T-helper 2 cell (primary cell): ENCODE measurements around the gene LSM7.
"Not testable (repeated sequence)": the region's sequence is repeated elsewhere in the genome, so short reads cannot be mapped to it uniquely, and the experiment has no call there.

Experiments used
- DNase-seq, 5 experiments: peaks; one replicate each; pipeline versions ENCODE4 v3.0.0 to v3.0.0-alpha.2; 2012 to 2022

Gene LSM7

DNA sequence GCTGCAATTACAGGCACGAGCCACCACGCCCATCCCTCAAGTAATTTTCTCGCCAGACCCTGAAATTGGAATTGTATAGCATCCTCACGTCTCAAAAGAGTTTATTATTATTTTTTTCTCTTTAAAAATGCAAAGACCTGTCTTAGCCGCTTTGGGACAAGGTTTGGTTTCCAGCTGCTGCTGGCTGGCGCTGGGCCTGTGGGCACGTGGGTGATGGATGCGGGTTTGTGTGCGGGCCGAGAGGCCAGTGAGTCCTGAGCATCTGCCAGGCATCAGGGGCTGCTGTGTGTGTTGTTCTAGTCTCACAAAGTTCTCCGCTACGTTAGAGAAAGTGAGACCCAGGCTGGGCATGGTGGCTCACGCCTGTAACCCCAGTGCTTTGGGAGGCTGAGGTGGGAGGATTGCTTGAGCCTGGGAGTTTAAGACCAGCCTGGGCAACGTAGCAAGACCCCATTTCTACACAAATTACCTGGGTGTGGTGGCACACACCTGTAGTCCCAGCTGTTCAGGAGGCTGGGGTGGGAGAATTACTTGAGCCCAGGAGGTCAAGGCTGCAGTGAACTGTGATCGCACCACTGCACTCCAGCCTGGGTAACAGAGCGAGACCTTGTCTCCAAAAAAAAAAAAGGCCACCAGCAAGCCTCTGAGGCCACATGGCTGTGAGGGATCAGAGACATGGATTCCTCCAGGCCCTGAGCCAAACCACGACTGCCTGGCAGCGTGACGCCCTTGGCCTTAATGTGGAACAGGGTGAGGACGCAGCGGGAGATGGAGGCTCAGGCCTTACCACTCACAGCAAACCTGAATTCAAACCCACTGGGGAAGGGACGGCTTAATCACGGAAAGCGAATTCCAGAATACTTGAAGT lies 27.0 kb upstream of the LSM7 start:
- no peak for DNase-seq

DNA sequence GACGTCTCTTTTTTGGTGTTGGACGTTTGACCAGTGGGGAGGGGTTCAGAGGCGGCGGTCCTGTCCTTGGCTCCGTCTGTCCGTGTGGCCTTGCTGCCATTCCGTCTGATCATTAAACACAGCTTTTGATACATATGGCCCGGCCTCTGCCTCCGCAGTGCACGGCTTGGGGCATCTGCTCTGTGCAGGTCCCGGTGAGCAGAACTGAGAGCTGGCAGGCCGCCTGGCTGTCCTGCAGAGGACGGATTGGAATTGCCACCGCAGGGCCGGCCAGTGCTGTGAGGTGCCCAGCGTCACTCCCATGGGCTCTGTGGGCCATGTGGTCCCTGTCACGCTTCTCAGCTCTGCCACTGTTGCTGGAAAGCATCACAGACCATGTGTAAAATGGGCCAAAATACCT lies 26.3 kb upstream of the LSM7 start:
- DNase-seq = no peak

DNA sequence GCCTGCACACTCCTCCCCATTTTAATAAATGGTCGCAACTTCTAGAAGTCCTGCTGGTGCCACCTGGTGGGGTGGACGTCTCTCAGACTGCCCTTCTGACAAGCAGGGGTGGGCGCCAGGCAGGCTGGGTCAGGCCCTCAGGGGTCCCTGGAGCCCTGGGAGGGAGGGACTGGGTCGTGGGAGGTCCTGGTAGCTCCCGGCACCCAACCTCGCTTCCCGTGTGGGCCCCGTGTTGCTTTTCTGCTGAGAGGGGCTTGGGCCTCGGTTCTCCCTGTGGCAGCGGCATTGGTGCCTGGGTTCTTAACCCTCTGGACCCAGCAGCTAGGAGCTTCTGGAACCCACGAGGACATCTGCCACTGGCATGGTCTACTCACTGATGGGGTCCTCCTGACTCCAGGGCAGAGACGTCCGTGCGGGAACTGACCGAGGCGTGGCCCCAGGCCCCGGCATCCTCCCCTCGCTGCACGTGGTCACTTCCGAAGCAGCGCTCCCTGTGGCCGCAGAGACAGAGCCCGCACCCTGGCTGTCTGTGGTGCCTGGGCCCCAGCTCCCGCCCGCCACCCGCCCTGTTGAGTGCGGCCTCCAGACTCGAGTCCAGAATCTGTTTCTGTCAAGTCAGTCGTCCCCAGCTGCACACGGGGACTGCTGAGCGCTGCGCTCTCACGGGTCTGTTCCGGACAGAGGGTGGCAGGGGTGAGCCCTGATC lies 25.7 kb upstream of the LSM7 start:
- no peak for DNase-seq

DNA sequence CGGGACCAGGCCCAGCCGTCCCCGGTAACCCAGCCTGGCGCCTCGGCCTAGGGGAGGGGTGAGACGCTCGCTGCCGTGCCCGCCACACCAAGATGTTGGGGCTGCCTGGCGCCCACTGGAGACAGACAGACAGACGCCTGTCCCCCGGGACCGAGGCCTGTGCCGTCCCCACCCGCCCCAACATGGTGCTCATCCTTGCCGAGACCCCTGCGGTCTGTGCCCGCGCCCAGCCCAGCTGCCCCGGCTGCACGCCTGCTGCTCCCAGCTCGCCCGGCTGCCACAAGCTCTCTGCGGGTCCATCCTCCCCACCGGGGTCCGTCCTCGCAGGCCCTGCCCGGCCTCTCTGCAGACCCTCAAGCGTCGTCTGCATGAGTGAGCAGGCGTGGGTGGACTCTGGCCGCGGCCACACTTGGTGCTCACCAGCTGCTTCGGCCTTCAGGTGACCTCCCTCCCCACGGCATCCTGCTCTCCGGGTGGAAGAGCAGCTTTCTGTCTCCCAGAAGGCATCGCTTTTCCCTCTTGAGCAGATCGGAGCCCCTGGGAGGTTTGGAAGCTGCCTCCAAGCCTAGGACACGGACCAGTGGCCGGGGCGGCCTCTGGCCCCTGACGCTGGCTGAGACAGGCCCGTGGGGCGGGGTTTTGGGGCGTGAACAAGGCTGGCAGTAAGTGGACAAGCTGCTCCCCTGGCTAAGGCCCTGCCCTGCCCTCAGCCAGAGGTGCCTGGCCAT lies 24.9 kb upstream of the LSM7 start:
- no peak for DNase-seq

DNA sequence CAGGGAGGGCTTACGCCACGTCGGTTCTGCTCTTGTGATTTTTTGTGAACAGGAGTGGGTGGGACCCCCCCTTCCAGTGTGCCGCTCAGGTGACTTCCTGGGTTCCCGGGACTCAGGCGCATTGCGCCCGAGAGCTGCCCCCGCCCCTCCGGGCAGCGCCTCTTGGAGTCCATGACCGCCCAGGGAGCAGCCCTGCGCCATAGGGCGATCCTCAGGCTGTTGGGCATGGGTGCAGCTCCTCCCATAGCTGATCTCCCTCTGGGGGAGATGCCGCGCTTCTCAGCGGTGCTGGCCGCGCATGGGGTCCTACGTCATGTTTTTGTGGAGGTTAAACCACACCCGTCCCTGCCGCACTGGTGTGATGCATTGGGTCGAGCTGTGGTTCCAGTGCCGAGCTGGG lies 23.7 kb upstream of the LSM7 start:
- DNase-seq = no peak

DNA sequence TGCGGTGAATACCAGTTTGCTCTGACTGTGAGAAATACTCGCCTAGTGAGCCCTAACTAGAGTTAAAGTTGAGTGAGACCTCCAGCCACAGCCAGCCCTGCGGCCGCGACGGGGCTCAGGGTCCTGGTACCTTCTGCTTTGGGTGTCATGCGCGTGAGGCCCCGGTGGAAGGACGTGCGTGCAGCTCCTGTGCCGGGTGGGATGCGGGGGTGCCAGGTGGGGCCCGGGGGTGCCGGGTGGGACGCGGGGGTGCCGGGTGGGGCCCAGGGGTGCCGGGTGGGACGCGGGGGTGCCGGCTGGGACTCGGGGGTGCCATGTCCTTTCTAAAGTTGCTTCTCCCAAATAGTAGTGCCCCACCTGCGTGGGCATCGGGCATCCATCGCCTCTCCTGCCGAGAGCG lies 23.2 kb upstream of the LSM7 start:
- no peak for DNase-seq

DNA sequence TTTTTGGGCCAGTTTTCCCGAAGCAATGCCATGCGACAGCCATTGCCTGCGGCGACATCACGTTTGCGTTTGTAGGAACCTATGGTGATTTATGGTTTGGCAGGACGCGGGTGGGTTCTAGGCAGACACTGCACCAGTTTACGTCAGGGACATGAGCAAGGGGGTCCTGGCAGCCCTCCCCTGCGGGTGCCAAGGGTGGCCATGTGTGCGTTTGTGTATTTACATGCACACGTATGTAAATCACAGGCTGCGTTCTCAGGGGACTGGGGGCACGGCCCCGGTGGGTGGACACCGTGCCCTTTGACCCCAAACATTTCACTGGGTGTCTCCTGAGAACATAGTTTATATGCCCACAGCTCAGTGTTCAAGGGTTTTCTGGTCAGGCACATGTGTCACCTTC lies 22.3 kb upstream of the LSM7 start:
- DNase-seq = no peak

DNA sequence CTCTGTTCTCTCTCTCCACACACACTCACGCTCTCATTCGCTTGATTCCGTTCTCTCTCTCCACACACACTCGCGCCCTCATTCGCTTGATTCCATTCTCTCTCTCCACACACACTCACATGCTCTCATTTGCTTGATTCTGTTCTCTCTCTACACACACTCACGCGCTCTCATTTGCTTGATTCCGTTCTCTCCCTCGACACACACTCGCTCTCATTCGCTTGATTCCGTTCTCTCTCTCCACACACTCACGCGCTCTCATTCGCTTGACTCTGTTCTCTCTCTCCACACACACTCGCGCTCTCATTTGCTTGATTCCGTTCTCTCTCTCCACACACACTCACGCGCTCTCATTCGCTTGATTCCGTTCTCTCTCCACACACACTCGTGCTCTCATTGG lies 21.4 kb upstream of the LSM7 start:
- DNase-seq = not testable (repeated sequence)

DNA sequence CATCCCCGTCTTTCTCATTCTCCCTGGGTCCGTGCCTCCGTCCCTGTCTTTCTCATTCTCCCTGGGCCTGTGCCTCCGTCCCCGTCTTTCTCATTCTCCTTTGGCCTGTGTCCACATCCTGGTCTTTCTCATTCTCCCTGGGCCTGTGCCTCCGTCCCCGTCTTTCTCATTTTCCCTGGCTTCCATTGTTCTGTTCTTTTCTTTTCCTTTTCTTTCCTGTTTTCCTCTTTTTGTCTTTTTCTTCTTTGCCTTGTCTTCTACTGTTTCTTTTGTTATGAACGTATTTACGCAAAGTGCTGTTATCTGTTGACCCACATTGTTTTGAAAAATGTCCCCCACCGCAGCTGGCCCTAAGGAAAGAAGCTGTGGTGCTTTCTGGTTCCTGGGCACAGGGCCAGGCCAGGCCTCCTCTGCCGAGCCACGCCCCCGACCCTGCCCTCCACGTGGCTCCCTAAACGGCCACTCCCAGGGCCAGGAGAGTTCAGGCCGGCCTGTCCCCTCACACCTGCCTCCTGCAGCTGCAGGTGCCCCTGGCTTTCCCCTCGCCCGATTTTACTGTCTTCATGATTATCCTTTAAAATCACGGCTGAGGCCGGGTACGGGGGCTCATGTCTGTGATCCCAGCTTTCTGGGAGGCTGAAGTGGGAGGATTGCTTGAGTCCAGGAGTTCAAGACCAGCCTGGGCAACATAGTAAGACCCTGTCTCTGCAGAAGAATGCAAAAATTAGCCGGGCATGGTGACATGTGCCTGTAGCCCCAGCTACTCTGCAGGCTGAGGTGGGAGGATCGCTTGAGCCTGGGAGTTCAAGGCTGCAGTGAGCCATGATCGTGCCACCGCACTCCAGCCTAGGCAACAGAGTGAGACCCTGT lies 17.6 kb upstream of the LSM7 start:
- no peak for DNase-seq

DNA sequence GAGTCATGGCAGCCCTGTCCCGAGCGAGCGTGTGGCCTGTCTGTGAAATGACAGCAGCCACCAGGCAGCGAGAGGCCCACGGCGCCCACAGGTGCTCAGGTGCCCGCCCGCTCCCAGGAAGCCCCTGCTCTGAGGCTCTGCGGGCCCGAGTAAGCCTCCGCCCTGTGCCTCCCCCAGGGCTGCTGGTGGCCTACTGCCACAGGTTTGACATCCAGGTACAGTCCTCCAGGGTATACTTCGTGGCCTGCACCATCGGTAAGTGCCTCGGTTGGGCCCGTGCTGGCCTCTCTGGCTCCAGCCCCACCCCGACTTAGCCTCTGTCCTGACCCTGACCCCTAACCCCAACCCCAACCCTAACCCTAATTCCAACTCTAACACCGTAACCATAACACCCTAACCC lies 16.7 kb upstream of the LSM7 start:
- no peak for DNase-seq

DNA sequence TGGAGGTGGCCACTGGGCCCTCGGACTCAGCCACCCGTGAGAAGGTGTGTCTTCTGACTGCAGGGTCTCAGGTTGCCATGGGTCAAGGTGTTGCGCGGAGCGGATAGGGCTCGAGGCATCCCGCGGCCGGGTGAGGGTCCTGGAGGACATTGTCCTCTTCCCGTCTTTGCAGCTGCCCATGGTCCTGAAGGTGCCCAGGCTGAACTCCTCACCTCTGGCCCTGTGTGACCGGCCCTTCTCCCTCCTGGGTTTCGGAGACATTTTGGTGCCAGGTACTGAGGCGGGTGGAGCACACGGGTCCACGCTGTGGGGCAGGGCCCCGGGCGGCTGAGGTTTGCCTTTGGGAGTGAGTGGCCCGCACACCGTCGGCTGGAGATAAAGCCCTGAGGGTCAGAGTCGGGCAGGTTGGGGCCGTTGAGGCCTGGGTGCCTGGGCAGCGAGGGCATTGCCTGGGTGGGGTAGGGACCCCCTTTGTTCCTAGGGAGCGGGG lies 16.0 kb upstream of the LSM7 start:
- no peak for DNase-seq

DNA sequence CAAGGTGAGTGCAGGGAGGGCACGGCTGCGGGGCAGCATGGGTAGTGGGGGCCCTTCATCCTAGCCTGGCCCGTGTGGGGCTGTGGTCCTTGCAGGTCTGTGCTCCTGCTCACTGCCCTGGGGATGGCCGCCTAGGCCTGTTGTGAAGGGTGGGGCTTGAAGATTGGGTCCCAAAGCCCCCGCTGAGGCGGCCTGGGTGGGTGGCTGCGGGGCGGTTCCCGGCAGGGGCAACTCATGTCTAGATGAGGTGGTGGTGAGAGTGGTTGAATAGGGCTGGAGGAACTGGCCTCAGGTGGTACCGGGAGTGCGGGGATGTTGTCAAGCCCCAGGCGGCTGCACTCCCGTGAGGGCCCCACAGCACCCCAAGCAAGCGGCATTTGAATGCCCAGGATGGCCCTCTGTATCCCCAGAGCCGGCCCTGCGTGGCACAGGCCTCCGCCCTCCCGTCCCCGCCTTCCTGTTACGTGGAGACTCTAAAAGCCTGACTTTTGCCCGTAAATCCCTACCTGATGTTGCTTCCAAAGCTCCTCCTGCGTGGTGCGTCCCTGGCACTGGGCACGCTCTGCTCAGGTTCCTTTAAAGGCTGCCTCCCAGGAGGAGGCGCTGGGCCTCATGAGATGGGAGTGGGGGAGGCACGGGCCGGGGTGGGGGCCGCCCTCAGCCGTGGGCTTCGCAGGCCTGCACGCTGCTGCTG lies 15.1 kb upstream of the LSM7 start:
- no peak for DNase-seq

DNA sequence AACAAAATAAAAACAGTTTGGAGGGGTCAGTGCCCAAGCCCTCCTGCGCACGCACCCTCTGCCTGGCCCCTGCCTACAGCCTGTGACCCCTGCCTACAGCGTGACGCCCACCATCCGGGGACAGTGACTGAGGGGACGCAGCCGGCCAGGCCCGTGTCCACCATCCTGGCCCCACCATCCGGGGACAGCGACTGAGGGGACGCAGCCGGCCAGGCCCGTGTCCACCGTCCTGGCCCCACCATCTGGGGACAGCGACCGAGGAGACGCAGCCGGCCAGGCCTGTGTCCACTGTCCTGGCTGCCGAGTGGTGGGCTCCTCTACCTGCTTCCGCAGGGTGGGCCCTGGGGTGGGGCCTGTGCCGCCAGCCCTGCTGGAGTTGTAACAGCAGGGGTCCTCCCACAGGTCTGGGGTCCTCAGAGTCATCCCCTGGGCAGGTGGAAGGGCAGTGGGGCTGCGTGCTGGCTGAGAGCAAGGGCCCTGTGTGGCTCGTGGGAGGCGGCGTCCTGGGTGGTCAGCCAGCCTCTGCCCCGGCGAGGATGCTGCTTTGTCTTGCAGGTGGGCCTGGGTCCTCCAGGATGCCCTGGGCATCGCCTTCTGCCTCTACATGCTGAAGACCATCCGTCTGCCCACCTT lies 14.4 kb upstream of the LSM7 start:
- no peak for DNase-seq

DNA sequence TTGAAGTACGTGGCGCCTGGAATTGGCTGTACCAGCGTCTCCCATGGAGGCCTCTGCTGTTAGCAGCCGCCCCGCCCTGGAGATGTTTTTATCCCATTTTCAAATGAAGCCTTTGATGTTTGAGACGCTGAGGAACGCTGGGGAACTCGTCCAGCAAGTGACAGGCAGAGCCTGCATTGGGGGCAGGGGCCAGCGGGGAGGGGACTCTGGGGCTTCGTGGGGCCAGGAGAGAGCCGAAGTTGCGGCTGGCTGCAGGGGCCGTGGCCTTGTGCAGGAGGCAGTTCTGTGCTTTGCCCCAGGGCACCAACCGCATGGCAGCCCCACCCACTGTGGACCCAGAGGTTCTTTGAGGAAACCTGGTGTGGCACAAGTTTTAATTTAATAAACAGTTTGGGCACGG lies 13.6 kb upstream of the LSM7 start:
- no peak for DNase-seq

DNA sequence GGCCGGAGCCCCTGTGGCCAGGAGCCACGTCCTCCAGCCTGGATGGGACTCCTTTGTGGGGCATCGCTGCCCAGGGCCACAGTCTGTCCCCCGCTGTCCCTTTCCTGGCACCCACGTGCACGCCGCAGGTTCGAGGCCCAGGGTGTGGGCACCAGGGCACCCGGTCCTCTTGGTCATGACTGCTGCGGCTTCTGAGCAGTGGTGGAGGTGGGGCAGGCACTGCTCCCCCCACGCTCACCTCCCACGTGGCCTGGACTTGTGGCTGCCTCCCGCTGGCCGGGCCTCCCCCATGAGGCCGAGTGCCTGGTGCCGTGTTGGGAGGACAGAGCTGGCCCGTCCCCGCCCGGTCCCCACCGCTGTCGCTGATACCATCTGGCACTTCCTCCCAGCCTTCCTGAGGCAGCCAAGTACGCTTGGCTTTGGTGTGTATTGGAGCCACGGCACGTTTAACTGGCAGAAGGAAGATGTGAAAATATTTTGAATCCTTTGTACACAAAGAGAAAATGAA lies 12.9 kb upstream of the LSM7 start:
- DNase-seq = no peak

DNA sequence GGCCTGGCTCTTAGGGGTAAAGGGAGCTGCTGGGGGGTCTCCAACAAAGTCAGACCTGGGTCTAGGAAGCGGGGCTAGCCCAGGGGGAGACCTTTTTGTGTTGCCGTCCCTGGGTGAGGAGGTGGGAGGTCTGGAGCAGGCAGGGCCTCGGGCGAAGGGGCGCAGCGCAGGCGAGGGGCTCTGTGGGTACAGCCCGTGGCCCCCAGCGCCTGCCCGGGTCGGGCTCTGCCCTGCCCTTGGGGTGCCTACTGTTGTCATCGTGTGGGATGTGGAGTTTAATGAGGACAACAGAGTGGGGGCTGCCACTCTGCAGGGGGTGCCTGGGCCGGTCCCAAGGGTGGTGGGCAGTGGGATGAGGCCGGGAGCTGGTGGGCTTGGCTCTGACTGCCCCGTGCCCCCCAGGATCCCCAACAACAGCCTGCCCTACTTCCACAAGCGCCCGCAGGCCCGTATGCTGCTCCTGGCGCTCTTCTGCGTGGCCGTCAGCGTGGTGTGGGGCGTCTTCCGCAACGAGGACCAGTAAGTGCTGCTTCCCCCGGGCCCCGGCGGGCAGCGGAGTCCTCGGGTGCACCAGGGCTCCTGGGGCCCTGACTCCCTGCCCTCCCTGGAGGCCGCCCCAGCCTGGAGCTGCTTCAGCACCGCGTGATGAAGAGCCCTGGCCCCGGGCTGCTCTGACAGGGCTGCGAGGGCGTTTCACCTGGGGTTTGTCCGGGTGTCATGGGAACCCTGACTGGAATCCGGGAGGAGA lies 12.3 kb upstream of the LSM7 start:
- DNase-seq = no peak

DNA sequence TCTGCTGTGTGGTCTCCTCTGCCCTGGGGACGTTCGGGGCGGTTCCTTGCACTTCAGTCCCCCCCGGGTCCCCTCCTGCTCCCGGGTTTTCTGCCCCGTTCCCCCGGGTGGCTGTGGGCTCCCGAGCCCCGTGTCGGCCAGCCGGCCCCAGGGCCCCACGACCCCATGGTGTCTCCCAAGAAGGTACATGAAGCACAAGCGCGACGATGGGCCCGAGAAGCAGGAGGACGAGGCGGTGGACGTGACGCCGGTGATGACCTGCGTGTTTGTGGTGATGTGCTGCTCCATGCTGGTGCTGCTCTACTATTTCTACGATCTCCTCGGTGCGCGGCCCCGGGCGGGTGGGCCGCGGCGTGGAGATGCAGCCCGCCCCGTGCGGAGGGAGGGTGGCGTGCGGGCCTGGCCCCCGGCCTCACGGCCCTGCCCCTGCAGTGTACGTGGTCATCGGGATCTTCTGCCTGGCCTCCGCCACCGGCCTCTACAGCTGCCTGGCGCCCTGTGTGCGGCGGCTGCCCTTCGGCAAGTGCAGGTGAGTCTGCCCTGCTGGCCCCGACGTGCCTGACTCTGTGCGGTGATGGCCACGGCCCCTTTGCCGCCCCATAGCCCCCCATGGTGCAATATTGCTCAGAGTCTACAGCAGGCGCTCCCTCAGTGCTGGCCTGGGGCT lies 11.4 kb upstream of the LSM7 start:
- no peak for DNase-seq

DNA sequence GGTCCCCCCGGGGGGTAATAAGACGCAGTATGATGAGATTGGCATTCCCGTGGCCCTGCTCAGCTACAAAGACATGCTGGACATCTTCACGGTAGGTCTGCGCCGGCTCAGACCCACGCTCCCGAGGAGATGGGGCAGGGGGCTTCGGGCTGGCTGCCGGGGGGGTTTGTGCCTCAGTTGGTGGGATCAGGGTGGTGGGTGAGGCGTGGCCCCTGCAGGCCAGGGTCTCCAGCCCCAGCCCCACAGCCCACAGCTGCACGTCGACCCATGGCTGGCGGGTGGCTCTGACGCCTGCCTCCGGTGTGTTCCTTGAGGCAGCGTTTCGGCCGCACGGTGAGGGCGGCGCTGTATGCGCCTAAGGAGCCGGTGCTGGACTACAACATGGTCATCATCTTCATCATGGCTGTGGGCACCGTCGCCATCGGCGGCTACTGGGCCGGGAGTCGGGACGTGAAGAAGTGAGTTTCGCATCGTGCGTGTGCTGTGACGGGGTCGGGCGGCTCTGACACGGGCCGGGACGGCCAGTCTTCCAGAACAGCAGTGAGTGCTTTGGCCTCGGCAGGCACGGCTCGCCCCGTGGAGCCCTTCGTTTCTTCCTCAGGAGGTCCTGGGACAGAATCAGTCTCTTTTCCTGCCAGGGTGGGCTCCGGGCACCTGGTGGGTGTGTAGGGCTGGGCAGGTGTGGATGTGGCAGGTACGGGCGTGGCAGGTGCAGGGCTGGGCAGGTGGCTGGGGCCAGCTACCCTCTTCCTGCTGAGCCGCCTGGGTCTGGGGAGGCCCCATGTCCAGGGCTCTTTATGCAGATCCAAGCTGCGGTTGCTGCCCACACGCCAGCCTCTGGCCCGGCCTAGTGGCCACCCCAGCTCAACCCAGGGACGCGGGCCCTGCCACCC lies 10.6 kb upstream of the LSM7 start:
- no peak for DNase-seq
